ENCODE results near the gene BHMT2. TPM values are rescaled to one million over a fixed set of nuclear protein-coding genes. Genes with fewer than 3 reads are reported as not detected.

The BHMT2 gene
- total RNA-seq, 4 donors from 2014 or later, result 20.8 to 37.2 (median 25.0) TPM

DNA sequence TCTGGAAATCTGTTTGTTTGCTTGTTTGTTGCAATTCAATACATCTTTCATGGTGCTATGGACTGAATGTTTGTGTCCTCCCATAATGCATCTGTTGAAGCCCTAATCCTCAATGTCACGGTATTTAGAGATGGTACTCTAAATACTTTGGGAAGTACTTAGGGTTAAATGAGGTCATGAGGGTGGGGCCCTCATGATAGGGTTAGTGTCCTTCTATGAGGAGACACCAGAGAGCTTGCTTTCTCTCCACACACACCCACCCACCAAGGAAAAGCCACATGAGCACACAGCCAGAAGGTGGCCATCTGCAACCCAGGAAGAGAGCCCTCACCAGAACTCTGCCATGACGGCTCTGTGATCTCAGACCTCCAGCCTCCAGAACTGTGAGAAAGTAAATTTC lies 32.8 kb upstream of the BHMT2 start:
- ATAC-seq (ENCODE audit: low FRiP score) (no peak), DNase-seq (ENCODE audit: low spot score) (no peak)
- TF ChIP-seq, protein P1, sequence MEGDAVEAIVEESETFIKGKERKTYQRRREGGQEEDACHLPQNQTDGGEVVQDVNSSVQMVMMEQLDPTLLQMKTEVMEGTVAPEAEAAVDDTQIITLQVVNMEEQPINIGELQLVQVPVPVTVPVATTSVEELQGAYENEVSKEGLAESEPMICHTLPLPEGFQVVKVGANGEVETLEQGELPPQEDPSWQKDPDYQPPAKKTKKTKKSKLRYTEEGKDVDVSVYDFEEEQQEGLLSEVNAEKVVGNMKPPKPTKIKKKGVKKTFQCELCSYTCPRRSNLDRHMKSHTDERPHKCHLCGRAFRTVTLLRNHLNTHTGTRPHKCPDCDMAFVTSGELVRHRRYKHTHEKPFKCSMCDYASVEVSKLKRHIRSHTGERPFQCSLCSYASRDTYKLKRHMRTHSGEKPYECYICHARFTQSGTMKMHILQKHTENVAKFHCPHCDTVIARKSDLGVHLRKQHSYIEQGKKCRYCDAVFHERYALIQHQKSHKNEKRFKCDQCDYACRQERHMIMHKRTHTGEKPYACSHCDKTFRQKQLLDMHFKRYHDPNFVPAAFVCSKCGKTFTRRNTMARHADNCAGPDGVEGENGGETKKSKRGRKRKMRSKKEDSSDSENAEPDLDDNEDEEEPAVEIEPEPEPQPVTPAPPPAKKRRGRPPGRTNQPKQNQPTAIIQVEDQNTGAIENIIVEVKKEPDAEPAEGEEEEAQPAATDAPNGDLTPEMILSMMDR (IDR thresholded peaks at IDR 0.05), result no peak

DNA sequence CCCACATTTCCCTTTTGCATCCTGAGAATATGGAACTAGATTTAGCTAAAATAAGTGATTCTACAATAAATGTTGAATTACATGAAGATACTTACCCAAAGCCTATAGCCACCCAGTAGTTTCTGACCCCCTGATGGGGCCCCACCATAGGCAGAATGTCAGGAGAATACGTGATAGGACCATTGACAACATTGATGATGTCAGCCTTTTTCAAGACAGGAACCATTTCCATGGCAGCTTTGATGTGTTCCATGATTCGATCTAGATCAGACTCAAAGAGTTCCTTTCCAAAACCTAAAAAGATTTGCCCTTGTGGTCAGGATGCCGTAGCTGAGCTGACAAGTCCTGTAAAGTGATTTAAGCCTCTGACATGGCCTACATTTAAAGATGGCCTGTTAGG lies 27.4 kb upstream of the BHMT2 start:
- ATAC-seq (ENCODE audit: low FRiP score), result no peak
- TF ChIP-seq, protein P1 (IDR thresholded peaks at IDR 0.05), result no peak
- DNase-seq (ENCODE audit: low spot score), result no peak

DNA sequence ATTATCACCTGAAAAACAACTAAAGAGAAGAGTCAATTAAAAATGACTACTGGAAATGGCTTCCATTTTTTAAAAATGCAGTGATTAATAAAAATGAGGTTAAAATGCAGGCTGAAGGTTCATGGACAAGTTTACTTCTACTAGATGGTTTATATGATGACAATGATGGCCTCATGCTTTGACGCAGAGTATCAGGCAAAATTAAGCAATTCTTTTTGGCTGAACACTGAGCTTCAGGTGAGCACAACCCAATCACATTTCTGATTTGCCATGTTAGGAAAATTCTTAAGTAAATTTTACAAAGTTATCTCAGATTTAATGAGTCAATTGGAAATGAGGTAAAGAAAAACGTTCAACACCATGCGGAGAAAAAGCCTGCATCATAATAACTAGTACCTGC lies 22.4 kb upstream of the BHMT2 start:
- TF ChIP-seq, protein P1 (IDR thresholded peaks at IDR 0.05), result no peak
- DNase-seq (ENCODE audit: low spot score), result no peak
- no peak for ATAC-seq (ENCODE audit: low FRiP score)

DNA sequence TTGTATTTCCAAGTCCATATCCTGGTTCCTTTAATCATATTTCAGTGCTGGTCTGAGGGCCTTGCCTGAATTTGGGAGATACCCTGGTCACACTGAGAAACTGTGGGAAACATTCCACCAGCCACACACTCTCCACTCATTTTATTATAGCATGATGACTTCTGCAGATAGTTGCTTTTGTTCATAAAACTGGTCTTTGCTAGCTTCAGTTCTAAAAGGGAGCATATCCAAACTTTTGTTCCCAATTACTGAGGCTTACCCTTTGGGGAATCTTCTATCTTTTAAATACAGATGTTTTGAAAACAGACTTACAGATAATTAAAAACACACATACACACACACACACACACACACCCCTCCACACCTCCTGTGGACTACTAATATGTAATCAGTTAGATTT lies 21.1 kb upstream of the BHMT2 start:
- ATAC-seq (ENCODE audit: low FRiP score), result no peak
- TF ChIP-seq, protein P1 (IDR thresholded peaks at IDR 0.05), result no peak
- DNase-seq (ENCODE audit: low spot score), result no peak

DNA sequence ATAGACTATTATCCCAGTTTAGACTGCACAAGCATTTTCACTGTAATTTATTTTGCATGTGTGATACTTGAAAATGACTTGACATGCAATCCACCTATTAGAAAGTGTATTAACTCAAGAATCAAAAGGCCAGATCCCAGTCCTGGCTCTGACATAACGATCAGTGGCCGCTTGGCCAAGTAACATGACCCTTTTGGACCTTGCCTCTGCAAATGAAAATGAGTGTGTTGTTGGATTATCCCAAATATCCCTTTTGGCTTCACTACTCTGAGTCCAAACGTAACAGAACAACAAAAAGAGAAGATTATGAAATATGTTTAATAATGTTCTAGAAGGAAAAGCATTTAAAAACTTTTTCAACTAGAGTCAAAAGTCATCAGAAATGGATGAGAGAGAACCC lies 19.1 kb upstream of the BHMT2 start:
- DNase-seq (ENCODE audit: low spot score), result no peak
- ATAC-seq (ENCODE audit: low FRiP score), result no peak
- TF ChIP-seq, protein P1 (IDR thresholded peaks at IDR 0.05), result no peak

- DNase-seq (ENCODE audit: low spot score) (no peak), ATAC-seq (ENCODE audit: low FRiP score) (no peak)
- TF ChIP-seq, protein P1 (IDR thresholded peaks at IDR 0.05), result no peak
Measured at GRCh38 chr5:79053321-79053720, 16.2 kb upstream of the BHMT2 start.

DNA sequence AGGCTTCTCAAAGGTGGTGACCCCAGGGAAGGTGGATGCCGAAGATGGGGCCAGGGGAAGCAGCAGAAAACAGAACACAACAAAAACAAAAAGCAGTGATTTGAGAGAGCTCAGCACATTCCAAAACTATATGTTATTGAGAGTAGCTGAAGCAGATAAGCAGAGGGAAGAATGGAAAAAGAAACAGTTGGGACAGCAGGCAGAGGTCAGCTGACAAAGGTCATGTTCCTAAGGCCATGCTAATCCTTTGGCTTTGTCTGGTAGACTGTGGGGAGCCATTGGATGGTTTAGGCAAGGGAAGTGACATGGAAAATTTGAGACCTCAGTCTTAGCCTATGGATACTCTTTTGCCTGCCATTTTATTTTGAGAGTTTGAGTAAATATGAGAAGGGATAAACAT lies 14.6 kb upstream of the BHMT2 start:
- TF ChIP-seq, protein P1 (IDR thresholded peaks at IDR 0.05), result no peak
- DNase-seq (ENCODE audit: low spot score) (no peak), ATAC-seq (ENCODE audit: low FRiP score) (no peak)

Measured in omental fat pad (tissue), 4 donors.